NAMALWA (cell line): ENCODE data around the gene HILPDA.
"Not testable (repeated sequence)": the region's sequence is repeated elsewhere in the genome, so short reads cannot be mapped to it uniquely, and the experiment has no call there.

Experiments used
- DNase-seq: peaks from one replicate; pipeline ENCODE4 v3.0.0-alpha.2; 2015; ENCODE audit warnings: low spot score

HILPDA gene

DNA sequence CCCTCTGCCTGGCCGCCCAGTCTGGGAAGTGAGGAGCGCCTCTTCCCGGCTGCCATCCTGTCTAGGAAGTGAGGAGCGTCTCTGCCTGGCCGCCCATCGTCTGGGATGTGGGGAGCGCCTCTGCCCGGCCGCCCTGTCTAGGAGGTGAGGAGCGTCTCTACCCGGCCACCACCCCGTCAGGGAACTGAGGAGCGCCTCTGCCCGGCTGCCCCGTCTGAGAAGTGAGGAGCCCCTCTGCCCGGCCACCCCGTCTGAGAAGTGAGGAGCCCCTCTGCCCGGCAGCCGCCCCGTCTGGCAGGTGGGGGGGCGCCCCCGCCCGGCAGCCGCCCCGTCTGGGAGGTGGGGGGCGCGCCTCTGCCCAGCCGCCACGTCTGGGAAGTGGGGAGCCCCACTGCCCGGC is 7.7 kb downstream of the HILPDA start:
- DNase-seq, result not testable (repeated sequence)

DNA sequence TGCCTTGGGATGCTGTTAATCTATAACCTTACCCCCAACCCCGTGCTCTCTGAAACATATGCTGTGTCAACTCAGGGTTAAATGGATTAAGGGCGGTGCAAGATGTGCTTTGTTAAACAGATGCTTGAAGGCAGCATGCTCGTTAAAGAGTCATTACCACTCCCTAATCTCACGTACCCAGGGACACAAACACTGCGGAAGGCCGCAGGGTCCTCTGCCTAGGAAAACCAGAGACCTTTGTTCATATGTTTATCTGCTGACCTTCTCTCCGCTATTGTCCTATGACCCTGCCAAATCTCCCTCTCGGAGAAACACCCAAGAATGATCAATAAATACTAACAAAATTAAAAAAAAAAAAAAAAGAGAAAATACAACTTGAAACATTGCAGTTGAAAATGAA is 8.3 kb downstream of the HILPDA start:
- not testable (repeated sequence) for DNase-seq

DNA sequence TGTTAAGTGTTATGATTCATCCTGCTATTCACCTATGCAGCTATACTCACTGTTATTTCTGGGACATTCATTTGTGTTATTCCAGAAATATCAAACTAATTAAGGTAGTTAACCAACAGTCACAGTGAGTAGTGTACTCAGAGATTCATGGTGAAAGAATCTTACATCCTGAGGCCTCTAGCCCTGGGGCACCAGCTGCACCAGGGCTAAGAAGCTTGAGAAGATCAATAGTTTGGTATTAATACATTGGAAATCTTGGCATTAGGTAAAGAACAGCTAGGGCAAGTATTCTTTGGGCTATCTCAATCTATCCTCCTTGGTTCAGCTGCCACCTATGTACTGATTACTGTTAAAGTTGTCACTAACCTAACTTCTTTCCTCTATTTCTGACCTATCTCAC is 11.2 kb downstream of the HILPDA start:
- DNase-seq, result not testable (repeated sequence)

DNA sequence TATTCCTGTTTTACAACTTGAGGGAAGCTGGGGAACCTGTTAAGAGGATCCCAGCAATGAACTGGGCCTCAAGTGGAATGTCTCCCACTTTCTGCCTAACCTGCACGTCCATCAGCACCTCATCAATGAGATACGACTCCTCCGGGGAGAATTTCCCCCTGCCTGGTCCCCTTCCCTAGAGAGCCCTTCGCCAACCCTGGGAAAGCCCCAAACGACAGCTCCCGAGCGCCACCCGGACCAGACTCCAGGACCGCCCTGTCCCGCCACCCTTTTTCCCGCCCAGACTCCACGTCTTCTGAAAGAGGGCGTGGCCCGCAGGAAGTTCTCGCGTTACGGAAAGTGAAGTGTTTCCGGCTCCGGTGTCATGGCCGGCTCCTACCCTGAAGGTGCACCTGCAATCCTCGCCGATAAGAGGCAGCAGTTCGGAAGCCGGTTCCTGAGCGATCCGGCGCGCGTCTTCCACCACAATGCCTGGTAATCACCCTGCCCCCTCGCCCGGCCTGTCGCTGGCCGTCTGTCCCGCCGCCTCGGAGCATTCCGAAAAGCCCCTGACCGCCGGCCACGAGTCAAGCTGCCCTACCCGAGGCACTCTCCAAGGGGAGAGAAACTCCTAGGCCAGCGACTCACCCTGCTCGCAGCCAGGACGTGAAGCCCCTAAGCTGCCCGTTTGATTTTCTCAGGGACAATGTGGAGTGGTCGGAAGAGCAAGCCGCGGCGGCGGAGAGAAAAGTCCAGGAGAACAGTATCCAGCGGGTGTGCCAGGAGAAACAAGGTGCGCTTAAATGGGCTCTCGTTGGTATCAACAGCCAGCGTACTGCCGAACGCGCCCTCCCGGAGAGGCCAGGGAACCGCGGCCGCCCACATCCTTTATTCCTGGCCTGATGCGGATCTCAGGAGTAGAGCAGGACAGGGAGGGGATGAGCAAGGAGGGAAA is 21.0 kb downstream of the HILPDA start, which contains the start of gene METTL2B:
Gene METTL2B (plus strand): TSS at position 347 of the 934 bp plus-strand sequence. CDS start 18 bp downstream, at position 365.
- DNase-seq, result peak; percentile 99

DNA sequence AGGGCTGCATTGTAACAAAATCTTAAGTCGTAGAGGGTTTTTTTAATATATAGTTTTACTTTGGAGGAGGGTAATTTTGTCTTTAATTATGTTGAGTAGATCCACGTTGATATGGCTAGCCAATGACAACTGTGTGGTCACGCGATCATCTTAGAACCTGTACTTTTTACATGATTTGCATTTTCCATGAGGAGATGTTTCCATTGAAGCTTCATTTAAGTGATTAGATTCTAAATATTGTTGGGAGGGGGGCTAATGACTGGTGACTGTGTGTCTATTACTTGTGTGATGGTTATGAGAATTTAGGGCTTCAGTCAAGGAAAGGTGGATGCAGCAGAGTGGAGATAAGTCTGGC is 21.6 kb downstream of the HILPDA start:
- DNase-seq, result peak; percentile 69

DNA sequence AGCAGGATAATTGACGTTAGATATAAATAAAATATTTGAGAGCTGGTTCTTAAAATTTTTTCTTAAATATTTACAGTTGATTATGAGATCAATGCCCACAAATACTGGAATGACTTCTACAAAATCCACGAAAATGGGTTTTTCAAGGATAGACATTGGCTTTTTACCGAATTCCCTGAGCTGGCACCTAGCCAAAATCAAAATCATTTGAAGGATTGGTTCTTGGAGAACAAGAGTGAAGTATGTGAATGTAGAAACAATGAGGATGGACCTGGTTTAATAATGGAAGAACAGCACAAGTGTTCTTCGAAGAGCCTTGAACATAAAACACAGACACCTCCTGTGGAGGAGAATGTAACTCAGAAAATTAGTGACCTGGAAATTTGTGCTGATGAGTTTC is 23.4 kb downstream of the HILPDA start:
- DNase-seq, result not testable (repeated sequence)

DNA sequence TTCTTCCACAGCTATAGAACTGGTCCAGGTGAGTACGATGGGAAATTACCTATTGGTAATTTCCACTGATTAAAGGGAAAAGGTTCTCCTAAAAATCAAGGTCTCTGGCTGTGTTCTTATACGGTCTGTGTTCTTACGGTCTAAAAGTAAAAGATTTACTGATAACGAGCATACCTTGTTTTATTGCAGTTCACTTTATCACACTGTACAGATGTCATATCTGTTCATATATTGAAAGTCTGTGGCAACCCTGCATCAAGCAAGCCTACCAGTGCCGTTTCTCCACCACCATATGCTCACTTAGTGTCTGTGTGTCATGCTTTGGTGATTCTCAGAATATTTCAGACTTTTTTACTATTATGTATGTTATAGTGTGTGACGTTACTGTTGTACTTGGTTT is 32.5 kb downstream of the HILPDA start:
- DNase-seq, result not testable (repeated sequence)

DNA sequence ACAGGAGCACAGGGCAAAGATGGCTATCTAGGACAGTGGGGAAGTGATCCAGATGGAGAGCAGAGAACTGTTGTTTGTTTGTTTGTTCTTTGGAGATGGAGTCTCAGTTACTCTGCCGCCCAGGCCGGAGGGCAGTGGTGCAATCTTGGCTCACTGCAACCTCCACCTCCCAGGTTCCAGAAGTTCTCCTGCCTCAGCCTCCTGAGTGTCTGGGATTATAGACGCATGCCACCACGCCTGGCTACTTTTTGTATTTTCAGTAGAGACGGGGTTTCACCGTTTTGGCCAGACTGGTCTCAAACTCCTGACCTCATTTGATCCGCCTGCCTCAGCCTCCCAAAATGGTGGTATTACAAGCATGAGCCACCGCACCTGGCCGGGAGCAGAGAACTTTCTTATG is 41.7 kb downstream of the HILPDA start:
- no peak for DNase-seq

DNA sequence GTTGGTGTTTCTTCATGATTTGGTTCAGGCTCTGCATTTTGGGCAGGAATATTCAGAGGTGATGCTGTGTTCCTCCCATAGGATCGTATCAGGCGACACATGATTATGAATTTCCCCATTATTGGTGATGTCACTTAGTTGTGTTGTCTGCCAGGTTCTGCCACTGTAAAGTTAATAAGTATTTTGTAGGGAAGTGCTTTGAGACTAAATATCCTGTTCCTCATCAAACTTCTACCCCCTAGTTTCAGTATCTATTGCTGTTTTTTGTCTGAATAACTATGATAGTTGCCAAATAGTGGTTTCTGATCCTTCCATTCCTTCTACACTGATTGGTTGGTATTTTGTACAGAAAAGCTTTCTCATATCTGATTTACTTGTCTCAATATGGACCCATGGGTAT is 49.7 kb downstream of the HILPDA start:
- DNase-seq, result not testable (repeated sequence)

DNA sequence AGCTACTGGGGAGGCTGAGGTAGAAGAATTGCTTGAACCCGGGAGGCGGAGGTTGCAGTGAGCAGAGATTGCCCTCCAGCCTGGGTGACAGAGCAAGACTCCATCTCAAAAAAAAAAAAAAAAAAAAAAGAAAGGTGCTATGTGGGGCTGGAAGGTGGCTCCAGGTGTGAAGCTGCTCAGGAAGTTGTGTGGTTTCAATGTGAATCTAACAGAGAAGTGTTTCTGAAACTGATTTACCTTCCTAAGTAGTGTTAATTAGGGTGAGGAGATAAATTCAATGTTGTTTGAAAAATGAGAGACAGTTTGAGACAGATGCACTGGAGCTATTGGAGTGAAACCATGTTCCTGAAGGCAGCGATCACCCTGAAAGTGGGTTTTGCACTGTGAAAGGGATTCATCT is 51.1 kb downstream of the HILPDA start:
- DNase-seq, result peak; percentile 42

DNA sequence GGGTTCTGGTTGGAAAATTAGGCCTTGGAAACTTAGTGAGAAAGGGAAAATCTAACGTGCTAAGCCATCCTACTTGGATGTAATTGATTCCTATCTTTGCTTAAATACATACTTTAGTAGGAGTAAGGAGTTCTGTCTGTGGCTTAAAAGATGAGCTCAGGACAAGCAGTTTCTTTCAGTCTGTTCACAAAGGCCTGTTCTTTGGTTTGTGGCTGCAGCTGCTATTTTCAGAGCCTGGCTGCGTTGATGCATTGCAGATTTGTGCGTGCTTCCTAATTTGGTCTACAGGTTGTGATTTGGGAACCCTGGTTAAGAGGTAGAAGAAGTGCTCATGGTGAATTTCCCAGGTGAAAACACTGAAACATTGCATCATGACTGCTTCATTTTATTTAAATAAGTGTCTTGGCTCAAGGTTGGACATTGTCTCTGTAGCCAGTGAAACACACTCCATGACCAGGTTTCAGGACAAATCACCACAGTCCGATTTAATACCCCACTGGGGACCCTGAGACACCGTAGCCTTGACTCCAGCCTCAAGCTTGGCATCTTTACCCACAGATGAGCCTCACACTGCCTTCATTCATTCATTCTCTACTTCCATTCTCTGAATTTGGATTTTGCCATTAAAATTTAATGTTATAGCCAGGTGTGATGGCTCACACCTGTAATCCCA is 51.8 kb downstream of the HILPDA start:
- peak; percentile 33 for DNase-seq
